Progenitor cell of endocrine pancreas (in vitro differentiated cells): ENCODE measurements around the gene EDNRB. TPM values are rescaled to one million over a fixed set of nuclear protein-coding genes. Genes with fewer than 3 reads are reported as not detected.
A peak's percentile ranks its signal among the peaks of the same experiment; 100 is the strongest.

Experiments
- DNase-seq: peaks from one replicate; pipeline ENCODE4 v3.0.0; 2021; ENCODE audit warnings: low spot score; ENCODE audit not compliant: unreplicated experiment
- H3K27ac Mint-ChIP-seq: 2 replicates; pipeline ENCODE4 v1.8.0; 2021; ENCODE audit warnings: mild to moderate bottlenecking, moderate library complexity, mixed read lengths
- H3K27me3 Mint-ChIP-seq: 2 replicates; pipeline ENCODE4 v1.8.0; 2021; ENCODE audit warnings: mixed read lengths
- H3K36me3 Mint-ChIP-seq: 2 replicates; pipeline ENCODE4 v1.8.0; 2022; ENCODE audit warnings: mixed read lengths; ENCODE audit not compliant: insufficient read depth
- H3K4me1 Mint-ChIP-seq: 2 replicates; pipeline ENCODE4 v1.8.0; 2021; ENCODE audit warnings: low read depth, mixed read lengths
- H3K4me3 Mint-ChIP-seq: 2 replicates; pipeline ENCODE4 v1.8.0; 2021; ENCODE audit warnings: low read depth, mild to moderate bottlenecking, moderate library complexity, mixed read lengths
- H3K9me3 Mint-ChIP-seq: 2 replicates; pipeline ENCODE4 v1.8.0; 2021; ENCODE audit warnings: low read depth, mixed read lengths
- total RNA-seq: library from RNA; stranded (reverse); gene quantifications from 2 replicates; pipeline ENCODE4 v1.2.1, GENCODE V29; 2021
- TF ChIP-seq, protein P1 (sequence below): fragments of 200-600 bp; sonication (generic); IDR thresholded peaks from one replicate; pipeline ENCODE4 v1.5.0; 2021; ENCODE audit warnings: antibody characterized with exemption, mild to moderate bottlenecking; ENCODE audit not compliant: unreplicated experiment

EDNRB gene
- total RNA-seq, 1 donor from 2014 or later: 1.0 TPM

DNA sequence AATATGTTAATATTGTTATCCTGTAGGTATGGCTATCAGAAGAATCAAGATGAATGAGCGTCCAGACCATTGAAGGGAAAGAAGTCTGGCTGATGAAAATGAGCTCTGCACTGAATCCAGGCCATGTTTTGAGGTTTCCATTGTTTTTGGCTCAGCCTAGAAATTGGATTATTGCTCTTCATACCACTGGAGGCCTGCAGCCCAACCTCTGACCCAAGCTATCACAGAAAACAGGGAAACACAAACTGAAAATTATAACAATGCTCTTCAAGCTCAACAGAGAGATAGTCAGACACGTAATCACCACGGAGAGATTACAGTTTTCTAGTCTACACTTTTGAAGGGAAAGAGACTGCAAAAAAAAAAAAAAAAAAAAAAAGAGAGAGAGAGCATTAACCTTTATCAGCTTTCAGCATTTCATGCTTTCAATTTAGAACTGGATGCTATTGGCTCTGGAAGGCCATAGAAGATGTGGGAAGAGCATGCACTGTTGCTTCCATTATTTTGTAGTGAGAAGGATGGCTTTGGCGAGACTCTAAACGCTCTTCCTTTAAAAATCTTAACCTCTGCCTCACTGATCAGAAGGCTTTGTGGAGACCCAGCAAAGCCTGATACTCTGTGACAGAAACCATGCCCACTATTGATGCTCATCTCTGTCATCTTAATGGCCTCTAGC lies 10.8 kb downstream of the EDNRB start:
- H3K9me3 Mint-ChIP-seq: peaks cover 2% of the 10 kb centered on the region
- H3K4me1 Mint-ChIP-seq: peaks cover under 1% of the 10 kb centered on the region
- H3K36me3 Mint-ChIP-seq: no peaks in the 10 kb centered on the region
- no peak overlapping the region for H3K4me3 Mint-ChIP-seq
- H3K27me3 Mint-ChIP-seq: no peaks in the 10 kb centered on the region
- peak overlapping the region; percentile 53 for H3K27ac Mint-ChIP-seq
- no peak for DNase-seq
- TF ChIP-seq, protein P1, sequence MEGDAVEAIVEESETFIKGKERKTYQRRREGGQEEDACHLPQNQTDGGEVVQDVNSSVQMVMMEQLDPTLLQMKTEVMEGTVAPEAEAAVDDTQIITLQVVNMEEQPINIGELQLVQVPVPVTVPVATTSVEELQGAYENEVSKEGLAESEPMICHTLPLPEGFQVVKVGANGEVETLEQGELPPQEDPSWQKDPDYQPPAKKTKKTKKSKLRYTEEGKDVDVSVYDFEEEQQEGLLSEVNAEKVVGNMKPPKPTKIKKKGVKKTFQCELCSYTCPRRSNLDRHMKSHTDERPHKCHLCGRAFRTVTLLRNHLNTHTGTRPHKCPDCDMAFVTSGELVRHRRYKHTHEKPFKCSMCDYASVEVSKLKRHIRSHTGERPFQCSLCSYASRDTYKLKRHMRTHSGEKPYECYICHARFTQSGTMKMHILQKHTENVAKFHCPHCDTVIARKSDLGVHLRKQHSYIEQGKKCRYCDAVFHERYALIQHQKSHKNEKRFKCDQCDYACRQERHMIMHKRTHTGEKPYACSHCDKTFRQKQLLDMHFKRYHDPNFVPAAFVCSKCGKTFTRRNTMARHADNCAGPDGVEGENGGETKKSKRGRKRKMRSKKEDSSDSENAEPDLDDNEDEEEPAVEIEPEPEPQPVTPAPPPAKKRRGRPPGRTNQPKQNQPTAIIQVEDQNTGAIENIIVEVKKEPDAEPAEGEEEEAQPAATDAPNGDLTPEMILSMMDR: no peak

DNA sequence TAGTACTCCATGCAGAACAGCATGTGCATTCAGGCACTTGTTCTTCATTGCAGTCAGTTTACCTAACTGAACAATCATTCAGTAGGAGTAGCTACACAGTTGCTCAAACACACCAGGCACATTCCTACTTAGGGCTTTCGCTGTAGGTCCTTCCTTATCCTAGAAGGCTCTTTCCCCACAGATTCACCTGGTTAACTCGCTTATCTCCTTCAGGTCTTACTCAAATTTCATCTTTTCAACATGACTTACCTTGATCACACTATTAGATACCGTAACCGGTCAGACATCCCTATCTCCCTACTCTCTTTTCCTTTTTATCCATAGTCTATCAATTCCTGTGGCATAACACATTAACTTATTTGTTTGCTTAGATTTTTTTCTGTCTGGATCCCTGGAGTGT lies 14.6 kb downstream of the EDNRB start:
- H3K27ac Mint-ChIP-seq: no peak overlapping the region
- TF ChIP-seq, protein P1: no peak
- no peaks in the 10 kb centered on the region for H3K36me3 Mint-ChIP-seq
- no peaks in the 10 kb centered on the region for H3K27me3 Mint-ChIP-seq
- peaks cover 8% of the 10 kb centered on the region for H3K9me3 Mint-ChIP-seq
- no peak for DNase-seq
- H3K4me1 Mint-ChIP-seq: no peaks in the 10 kb centered on the region
- H3K4me3 Mint-ChIP-seq: no peak overlapping the region

DNA sequence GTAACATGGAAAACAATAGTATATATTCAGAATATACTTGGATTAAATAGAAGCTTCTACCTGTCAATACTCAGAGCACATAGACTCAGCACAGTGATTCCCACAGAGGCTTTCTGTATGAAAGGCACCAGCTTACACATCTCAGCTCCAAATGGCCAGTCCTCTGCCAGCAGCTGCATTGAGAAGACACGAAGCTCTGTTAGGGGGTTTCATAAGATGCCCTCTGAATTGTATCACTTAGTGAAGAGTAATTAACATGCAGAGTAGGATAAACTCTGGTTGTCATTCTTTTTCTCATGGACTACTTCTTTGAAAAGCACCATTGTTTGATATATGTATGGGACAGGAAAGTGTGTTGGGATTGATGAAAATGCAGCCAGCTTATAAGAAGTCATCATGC lies 15.2 kb downstream of the EDNRB start:
- Mint-ChIP-seq H3K27me3 (no peaks in the 10 kb centered on the region), H3K27ac (no peak overlapping the region), H3K9me3 (peaks cover 8% of the 10 kb centered on the region), H3K4me3 (no peak overlapping the region), H3K4me1 (no peaks in the 10 kb centered on the region), H3K36me3 (no peaks in the 10 kb centered on the region)
- DNase-seq: no peak
- TF ChIP-seq, protein P1: no peak

DNA sequence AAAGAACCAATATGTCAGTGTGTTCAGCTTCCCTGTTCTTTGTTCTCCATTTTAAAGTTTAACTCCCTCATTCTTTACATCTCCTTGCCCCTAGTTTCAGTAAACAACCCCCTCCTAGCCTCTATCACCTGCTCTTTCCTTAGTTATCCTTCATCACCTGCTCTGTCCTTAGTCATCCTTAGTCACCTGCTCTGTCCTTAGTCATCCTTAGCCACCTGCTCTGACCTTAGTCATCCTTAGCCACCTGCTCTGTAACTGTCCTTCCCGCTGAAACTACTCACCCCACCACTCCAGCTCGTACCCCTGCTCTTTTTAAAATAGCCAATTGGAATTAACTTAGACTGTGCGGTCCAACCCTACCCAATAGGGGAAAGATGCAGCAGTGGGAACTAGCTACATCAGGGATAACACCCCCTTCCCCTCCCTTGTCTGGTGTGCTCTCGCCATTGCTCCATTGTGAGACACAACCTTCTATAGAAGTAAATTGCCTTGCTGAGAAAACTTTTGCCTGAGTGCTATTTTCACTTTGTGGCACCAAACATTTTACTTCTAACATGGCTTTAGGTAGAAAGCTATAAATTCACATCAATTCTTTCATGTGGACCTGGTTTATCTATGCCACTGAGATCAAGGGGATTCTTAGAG lies 16.2 kb downstream of the EDNRB start:
- peaks cover 8% of the 10 kb centered on the region for H3K9me3 Mint-ChIP-seq
- H3K36me3 Mint-ChIP-seq: no peaks in the 10 kb centered on the region
- H3K4me1 Mint-ChIP-seq: no peaks in the 10 kb centered on the region
- no peak for DNase-seq
- H3K27ac Mint-ChIP-seq: no peak overlapping the region
- no peaks in the 10 kb centered on the region for H3K27me3 Mint-ChIP-seq
- TF ChIP-seq, protein P1: no peak
- no peak overlapping the region for H3K4me3 Mint-ChIP-seq

DNA sequence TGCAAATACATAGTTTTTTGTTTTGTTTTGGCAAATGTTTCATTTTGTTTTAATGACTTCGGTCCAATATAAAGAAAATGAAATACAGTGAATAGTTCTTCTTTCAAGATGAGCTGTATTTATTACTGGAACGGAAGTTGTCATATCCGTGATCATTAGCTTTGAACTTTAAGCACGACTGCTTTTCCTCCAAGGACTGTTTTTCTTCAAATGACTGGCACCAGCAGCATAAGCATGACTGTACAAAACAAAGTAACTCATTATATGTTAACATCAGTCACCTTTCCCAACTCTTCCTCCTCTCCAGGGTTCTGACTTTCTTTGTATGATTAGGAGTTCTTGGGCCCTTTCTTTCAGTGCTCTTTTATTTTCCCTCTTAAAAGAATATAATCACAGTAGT lies 20.5 kb downstream of the EDNRB start:
- Mint-ChIP-seq H3K27ac (no peak overlapping the region), H3K9me3 (peaks cover 8% of the 10 kb centered on the region), H3K4me1 (no peaks in the 10 kb centered on the region), H3K4me3 (no peak overlapping the region), H3K36me3 (no peaks in the 10 kb centered on the region), H3K27me3 (no peaks in the 10 kb centered on the region)
- TF ChIP-seq, protein P1: no peak
- DNase-seq: no peak
